ENCODE results near the gene AIG1.

Gene AIG1

DNA sequence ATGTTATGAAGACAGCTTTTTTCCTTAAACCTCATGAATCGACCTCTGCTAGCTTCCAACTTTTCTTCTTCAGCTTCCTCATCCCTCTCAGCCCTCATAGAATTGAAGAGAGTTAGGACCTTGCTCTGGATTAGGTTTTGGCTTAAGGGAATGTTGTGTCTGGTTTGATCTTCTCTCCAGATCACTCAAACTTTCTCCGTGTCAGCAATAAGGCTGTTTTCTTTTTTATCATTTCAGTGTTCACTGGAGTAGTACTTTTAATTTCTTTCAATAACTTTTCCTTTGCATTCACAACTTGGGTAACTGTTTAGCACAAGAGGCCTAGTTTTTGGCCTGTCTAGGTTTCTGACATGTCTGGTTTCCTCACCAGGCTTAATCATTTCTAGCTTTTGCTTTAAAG, 32.6 kb downstream of the AIG1 start:
- DNase-seq (ENCODE audit: low read depth in 2 of 3, low spot score in 2 of 3) = no peak

DNA sequence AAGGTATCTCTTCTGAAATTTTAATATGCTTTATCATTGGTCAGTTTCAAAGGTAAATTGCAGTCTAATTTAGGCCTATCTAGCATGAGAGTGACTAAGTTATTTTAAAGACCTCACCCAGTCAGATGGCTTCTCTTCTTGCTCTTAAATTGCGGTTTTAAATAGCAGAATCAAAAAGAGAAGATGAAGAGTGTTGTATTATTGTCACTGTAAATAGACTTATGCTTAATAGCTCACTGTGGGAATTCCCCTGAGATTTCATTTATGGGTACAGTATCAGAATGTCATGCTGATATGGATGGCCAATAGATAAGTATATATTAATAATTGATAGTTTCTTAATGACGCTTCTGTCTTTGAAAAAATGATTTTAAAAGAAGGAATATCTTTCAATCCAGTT, 35.7 kb downstream of the AIG1 start:
- DNase-seq (ENCODE audit: low read depth in 2 of 3, low spot score in 2 of 3) = no peak

DNA sequence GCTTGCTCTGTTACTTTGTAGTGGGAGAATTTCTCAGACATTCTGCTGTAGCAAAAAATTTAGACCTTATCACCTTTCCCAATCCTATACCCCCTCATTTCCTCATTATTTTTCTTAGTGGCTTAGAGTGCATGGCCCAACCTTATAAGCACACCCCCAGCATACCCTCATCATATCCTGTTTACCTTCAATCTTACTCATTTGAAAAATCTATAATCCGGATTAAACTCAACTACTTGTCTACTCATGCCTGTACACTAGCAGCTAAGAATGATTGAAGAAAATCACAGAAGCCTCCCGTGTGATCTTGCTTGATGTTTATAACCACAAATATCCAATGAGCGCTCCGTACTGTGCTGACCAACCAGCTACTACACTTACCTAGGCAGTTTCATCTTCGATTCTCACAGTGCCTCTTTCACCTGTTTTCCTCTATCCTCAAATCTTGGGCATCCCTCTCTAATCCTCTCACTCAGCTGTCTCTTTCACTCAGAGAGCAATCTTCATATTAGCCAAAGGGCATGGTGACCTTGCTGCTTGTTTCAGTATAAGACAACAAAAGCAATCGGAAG, 36.6 kb downstream of the AIG1 start:
- DNase-seq (ENCODE audit: low read depth in 2 of 3, low spot score in 2 of 3) = no peak

DNA sequence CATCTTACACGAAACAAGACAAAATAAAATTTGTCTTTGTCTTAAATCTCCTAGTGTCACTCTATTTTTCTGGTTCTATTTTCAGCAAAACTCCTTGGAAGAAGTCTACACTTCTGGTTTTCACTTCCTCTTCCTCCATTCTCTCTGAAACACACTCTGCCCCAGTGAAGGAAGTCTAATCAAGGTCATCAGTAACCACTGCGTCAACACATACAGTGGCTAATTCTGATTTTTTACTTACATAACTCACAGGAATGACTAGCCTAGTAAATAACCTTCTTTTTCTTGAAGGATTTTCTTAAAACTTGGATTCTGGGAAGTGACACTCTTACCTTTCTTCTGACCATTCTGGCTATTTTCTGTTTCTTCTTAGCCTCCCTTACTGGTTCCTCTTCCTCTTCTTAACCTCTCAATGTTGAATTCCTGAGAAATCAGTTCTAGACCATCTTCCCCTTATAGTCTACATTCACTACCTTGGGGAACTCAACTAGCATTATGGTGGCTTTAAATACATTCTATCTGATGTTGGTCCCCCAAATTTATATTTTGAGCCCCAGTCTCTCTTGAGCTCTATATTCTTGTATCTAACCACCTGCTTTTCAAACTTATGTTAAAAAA, 37.5 kb downstream of the AIG1 start:
- DNase-seq (ENCODE audit: low read depth in 2 of 3, low spot score in 2 of 3) = no peak

DNA sequence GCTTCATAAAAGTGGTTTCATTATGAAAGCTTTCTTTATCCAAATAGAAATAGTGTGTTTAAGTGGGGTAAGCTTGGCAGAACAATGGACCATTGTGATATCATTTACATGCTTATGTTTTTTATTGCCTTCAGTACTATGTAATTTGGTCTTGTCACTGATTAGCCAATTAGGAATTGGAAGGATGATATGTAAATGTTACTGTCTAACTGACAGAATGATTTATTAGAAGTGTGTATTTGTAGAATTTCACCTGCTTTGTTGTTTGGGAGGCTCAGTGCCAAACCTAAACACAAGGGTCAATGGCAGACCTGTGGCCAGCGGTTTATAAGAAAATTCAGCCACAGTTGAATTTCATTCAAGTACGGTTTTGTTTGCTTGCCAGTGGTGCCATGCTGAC, 39.0 kb downstream of the AIG1 start:
- DNase-seq (ENCODE audit: low read depth in 2 of 3, low spot score in 2 of 3) = no peak

DNA sequence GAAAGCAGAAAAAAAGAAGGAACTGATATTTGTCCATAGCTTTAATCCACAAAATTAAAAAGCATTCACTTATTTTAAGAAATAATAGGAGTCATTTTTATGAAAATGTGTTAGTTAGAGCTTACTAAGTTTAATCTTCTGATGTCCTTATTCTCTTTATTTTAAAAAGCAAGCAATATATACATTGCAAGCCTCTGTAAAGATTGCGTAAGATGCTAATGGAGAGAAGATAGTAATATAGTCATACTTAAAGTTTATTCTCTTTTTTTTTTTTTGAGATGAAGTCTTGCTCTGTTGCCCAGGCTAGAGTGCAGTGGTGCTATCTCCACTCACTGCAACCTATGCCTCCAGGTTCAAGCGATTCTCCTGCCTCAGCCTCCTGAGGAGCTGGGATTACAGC, 39.7 kb downstream of the AIG1 start:
- no peak for DNase-seq (ENCODE audit: low read depth in 2 of 3, low spot score in 2 of 3)

DNA sequence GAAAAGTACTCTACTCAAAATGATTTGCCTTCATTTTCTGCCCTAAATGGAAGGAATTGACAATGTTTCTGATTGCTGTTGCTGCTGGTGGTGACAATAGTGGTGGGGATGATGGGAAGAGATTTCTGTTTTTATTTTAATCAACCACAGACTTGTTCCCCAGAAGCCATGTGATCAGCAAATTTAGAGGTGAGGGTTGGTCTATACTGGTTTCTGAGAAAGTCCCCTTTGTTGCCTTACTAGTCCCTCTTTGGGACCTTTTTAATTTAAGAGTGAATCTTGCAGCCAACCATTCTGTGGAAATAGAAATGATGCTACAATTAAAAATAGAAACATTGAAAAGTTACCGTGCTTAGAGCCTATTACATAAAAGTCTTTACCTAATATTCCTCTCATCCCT, 43.2 kb downstream of the AIG1 start:
- DNase-seq (ENCODE audit: low read depth in 2 of 3, low spot score in 2 of 3) = no peak

DNA sequence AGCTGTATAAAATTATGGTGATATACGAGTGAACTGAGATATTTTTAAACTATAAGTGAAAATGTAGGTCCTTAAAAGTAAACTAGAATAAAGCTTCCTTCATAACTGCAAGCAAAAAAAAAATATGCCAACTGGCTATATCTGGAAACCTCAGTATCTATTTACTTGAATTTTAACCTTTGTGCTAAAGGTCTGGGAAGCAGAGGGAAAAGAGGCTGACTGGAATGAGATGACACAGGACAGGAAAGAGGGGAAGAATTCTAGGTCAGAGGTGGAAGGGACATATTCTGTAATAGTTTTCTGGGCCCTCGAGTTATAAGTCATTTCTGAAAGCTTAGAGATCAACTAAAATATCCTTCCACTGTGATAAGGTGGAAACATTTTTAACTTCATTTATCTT, 46.8 kb downstream of the AIG1 start:
- DNase-seq (ENCODE audit: low read depth in 2 of 3, low spot score in 2 of 3) = no peak

DNA sequence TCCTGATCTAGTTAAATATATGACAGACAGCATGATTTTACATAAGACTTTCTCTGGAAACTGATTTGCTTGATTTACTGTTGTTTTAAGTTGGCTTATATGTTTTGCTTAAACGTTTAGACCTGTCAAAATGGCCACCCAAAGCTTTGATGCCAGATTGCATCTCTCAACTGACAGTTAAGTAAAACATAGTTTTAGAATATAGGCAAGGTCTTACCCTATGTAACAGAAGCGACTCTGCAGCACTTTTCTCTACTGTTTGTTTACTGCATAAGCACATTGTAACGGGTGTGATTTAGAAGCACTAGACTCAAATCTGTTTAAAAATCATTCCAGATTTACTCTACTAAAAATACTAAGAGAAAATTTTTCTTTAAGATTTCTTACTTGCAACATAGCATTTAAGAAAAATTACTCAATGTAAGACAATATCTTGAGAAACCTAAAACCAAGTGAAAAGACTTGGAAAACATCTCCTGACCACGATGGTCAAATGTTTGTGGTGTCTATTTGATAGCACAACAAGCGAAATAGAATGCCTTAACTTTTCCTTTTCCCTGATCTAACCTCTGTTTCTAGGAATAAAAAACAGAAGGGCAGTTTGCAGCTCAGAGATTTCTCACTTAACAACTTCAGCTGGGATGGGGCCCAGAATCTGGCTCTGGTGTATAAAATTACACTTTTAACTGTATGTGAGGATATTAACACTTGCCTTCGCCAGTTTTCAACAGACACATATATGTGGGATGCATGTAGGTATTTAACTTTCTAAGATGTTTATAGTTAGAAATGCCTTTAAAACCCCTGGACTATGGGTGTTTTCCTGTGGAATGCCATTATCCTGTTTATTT, 47.4 kb downstream of the AIG1 start:
- no peak for DNase-seq (ENCODE audit: low read depth in 2 of 3, low spot score in 2 of 3)

DNA sequence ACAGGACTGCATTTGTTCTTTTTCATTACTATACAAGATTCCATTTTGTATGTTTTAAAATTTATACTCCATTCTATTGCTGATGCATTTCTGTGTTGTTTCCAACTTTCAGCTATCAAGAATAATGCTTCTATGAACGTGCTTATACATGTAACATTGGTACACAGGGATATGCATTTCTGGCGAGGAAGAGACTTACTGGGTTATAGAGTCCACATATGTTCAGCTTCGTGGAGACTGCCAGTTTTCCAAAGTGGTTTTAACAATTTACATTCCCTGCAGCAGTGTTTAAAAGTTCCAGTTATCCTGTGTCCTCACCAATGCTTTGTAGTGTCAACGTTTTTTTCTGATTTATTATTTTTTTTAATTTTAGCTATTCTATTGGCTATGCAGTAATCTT, 48.5 kb downstream of the AIG1 start:
- DNase-seq (ENCODE audit: low read depth in 2 of 3, low spot score in 2 of 3) = no peak

DNA sequence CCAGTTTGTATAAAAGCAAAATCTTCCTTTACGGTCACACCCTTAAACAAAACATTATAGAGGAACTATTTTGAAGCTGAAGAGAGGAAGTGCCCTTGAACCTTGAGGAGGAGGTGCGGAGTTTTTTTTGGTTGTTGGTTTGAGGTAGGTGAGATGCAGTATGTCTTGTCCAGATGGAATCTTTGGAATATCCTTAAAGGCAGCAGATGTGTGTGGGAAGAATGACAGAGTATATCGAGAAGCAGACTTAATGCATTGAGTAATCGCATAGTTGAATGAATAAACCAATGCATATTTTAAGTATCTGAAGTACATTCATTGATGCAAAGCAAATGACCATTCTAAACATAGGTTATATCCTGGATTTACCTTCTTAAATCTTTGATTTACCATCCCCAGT, 49.9 kb downstream of the AIG1 start:
- no peak for DNase-seq (ENCODE audit: low read depth in 2 of 3, low spot score in 2 of 3)

DNA sequence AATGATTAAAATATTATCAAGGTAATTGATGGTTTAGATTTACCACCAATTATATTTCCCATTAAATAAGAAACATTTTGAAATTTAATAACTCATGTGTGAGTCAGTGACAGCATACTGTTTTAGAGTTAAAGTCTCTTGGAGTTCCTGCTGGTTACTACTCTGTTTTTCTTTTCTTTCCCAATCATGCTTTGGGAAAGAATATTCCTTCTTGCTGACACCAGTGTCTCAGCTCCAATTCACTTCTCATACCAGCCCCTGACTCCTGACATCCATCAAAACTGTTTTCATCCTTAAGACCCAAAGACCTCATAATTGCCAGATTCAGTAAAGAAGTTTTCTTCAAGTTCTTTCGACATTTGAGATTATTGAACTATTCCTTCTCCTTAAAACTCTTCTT, 50.3 kb downstream of the AIG1 start:
- no peak for DNase-seq (ENCODE audit: low read depth in 2 of 3, low spot score in 2 of 3)

DNA sequence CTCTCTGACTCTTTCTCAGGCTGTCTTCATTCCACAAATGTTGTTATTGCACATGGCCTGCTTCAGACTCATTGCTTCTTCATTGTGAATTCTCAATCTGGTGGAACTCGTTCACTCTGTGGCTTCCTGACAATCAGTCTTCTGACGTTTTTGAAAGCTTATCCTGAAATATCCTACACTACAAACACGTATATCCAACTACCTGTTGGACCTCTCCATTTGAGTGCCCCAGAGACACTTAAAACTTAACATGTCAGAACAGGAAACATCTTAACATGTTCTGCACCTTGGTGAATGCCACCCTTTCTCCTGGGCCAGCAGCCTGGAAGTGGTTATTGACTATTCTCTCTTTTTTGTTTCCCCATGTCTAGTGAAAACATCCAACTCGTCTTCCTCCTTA, 50.8 kb downstream of the AIG1 start:
- DNase-seq (ENCODE audit: low read depth in 2 of 3, low spot score in 2 of 3) = no peak

DNA sequence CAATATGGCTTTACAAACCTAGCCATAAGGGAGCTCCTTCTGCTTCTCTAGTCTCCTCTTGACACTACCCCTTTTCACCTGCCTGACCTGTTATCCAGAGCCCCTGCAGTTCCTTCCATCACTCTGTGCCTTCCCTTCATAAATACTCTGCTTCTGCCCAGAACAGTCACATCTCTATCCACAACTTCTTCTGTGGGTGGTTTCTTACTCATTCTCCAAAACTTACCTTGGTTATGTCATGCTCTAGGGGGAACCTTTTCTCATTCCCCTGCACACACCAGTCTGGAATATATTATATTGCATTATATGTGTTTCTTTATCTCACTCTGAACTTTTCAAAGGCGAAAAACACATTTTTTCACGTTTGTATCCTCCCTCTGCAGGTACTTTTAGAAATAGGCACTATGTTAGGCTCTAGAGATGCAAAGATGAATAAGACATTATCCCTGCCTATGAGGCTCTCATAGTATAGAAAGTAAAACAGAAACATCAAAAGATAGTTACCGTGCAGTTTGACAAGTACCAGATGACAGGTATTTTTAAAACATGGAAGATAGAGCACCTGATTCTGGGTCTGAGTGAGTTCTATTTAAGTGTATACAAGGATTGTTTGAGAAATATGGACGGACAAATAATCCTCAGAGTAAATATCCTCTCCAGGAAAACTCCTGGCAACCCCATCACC, 51.5 kb downstream of the AIG1 start:
- no peak for DNase-seq (ENCODE audit: low read depth in 2 of 3, low spot score in 2 of 3)

DNA sequence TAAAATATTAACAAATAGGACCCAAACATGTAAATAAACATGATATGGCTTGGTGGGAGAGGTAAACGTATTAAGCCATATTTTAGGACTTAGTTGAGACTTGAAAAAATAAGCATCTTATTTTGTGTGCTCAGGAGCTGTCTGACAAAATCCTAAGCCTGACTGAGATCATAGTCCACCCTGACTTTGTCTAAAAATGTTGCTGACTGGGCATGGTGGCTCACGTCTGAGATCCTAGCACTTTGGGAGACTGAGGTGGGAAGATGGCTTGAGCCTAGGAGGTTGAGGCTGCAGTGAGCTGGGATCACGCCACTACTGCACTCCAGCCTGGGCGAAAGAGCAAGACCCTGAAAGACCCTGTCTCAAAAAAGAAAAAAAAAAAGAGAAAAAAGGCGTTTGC, 52.1 kb downstream of the AIG1 start:
- no peak for DNase-seq (ENCODE audit: low read depth in 2 of 3, low spot score in 2 of 3)

DNA sequence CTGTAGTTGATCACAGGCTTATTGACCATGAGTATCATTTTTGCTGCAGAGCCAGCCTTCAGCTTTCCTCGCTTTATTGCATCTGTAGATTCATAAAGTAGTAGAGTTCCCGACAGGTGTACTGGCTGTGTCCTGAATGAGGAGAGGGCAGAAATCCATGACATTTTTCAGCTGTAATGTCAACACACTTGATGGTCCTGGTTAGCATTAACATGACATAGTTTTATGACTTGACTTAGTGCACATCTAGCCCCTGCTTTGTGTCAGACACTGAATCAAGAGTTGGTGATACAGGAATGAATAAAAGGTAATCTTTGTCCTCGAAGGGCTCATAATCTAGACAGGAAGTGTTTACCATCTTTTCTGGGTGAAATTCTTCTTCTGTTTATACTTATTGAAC, 55.0 kb downstream of the AIG1 start:
- no peak for DNase-seq (ENCODE audit: low read depth in 2 of 3, low spot score in 2 of 3)

DNA sequence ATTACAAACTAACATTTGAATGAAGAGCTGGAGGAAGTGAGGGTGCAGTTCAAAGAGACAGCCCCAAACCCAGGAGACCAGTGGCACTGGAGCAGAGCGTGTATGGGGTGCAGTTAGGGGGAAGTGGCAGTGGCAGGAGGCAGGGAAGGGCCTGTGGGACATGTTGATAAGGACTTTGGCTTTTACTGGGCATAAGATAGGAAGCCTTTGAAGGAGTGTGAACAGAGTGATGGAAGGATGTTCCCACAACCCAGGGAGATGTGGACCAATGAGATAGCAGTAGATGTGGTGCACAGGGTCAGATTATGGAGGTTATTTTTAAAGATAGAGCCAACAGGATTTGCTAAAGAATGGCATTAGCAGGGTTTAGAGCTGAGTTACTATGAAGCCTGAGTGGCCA, 56.4 kb downstream of the AIG1 start:
- no peak for DNase-seq (ENCODE audit: low read depth in 2 of 3, low spot score in 2 of 3)

DNA sequence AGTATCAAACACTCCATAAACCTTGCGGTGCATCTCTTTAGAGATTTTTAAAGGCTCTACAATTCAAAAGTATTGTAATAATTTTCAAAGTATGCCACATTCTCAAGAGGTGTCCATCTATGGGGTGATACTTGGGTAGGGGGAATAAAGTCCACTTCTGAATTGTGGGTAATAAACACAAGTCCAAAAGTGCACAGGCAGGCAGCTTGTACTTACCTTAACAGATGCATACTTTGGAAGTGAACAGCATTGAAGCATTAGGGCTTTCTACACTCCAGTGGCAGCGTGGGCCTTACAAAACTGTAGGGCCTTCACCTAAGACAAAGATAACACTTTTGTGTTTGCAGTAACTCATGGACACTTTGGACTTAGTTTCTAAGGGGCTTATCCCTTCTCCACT, 58.6 kb downstream of the AIG1 start:
- DNase-seq (ENCODE audit: low read depth in 2 of 3, low spot score in 2 of 3) = no peak

DNA sequence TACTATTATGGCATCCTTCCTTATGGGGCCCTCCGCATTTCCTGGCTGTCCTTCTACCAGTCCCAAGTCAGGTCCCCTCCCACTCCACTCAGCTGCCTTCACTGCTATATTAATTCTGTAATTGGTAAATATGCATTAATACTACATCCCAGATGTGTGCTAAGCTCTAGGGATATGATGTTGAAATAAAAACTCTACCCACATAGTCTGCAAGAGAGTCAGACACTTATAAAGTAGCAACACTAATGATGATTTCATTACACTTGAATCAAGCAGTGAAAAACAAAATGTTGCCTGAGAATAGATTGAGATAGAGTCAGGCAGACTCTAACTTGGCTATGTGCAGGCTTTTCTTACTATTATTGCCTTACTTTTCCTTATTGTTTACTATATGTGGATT, 62.4 kb downstream of the AIG1 start:
- no peak for DNase-seq (ENCODE audit: low read depth in 2 of 3, low spot score in 2 of 3)

DNA sequence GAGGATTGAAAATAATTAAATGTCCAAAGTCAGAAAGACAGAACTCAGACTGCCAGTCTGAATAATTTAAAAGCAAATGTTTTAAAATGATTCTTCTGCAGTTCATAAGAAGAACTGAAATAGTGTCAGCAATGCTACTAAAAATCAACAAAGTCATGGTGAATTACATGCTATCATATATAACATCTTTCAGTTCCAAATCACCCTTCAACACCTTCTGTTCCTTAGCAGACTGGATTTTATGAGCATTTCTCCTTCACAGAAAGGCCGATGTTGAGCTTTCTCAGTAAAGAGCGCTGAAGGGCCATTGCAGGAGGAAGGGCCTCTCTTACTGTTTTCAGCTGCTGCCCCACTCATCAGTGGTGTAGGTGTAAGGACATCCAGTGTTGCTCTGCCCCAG, 63.3 kb downstream of the AIG1 start:
- no peak for DNase-seq (ENCODE audit: low read depth in 2 of 3, low spot score in 2 of 3)

DNA sequence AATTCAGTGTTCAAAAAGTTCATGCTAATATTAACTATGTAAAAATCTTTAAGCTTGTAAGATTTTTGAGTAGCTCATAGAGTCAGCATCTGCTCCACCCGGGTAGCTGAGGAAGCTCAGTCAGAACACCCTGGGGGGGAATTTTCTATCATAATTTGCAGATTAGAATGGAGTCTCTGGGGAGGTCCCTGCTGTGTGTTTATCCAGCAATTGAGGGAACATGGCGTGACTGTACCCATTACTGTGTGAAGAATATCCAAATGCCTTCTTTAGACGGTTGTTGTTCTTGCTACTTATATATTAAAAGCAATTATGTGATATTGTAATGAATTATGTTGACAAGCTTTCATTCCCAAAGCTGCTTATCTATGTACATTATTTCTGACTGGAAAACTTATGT, 64.8 kb downstream of the AIG1 start:
- DNase-seq (ENCODE audit: low read depth in 2 of 3, low spot score in 2 of 3) = no peak
